ENCODE data around the gene PEDS1. TPM values are rescaled to one million over a fixed set of nuclear protein-coding genes. Genes with fewer than 3 reads are reported as not detected.

PEDS1 gene
- total and polyA plus RNA-seq, 2 of the 13 experiments (the other 11 are each of a cell fraction or from before 2014, with no cell fraction given) = 30.5 to 93.9 TPM

DNA sequence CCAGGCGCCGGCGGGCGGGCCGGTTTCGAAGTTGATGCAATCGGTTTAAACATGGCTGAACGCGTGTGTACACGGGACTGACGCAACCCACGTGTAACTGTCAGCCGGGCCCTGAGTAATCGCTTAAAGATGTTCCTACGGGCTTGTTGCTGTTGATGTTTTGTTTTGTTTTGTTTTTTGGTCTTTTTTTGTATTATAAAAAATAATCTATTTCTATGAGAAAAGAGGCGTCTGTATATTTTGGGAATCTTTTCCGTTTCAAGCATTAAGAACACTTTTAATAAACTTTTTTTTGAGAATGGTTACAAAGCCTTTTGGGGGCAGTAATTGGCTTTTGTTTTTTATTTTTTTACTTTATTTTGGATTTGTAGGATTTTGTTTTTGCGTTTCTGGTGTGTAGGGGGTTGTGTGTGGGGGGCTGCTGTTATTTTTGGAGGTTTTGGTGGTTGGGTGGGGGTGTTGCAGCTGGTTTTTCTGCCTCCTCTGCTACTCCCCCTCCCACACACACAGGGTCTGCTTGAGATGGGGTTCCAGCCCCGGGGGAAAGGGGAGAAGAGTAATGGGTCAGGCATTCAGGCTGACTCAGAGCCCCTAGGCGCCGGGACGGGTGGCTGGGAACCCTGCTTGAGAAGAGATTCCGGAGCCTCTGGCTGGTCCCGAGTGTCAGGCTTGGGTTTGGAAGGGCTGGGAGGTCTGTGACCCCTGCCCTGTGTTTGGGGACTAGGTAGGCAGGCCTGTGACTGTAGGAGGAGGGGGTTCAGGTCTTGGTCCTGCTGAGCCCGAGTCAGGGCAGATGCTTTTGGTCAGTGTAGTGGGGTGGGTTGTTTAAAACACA is 39.1 kb upstream of the PEDS1 start (continued):
- TF ChIP-seq SRSF4 (IDR thresholded peaks at IDR 0.05; ENCODE audit: low read depth, low read length, poor library complexity, severe bottlenecking) = no peak
- TF ChIP-seq, protein P1, sequence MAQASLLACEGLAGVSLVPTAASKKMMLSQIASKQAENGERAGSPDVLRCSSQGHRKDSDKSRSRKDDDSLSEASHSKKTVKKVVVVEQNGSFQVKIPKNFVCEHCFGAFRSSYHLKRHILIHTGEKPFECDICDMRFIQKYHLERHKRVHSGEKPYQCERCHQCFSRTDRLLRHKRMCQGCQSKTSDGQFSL (CRISPR knock-in tag; IDR thresholded peaks at IDR 0.05) = no peak
- TF ChIP-seq, protein P2, sequence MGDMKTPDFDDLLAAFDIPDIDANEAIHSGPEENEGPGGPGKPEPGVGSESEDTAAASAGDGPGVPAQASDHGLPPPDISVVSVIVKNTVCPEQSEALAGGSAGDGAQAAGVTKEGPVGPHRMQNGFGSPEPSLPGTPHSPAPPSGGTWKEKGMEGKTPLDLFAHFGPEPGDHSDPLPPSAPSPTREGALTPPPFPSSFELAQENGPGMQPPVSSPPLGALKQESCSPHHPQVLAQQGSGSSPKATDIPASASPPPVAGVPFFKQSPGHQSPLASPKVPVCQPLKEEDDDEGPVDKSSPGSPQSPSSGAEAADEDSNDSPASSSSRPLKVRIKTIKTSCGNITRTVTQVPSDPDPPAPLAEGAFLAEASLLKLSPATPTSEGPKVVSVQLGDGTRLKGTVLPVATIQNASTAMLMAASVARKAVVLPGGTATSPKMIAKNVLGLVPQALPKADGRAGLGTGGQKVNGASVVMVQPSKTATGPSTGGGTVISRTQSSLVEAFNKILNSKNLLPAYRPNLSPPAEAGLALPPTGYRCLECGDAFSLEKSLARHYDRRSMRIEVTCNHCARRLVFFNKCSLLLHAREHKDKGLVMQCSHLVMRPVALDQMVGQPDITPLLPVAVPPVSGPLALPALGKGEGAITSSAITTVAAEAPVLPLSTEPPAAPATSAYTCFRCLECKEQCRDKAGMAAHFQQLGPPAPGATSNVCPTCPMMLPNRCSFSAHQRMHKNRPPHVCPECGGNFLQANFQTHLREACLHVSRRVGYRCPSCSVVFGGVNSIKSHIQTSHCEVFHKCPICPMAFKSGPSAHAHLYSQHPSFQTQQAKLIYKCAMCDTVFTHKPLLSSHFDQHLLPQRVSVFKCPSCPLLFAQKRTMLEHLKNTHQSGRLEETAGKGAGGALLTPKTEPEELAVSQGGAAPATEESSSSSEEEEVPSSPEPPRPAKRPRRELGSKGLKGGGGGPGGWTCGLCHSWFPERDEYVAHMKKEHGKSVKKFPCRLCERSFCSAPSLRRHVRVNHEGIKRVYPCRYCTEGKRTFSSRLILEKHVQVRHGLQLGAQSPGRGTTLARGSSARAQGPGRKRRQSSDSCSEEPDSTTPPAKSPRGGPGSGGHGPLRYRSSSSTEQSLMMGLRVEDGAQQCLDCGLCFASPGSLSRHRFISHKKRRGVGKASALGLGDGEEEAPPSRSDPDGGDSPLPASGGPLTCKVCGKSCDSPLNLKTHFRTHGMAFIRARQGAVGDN (CRISPR knock-in tag; IDR thresholded peaks at IDR 0.05) = peak; percentile 43; the same call in 1 of the 2 replicates
- TF ChIP-seq RNF2 (conservative IDR thresholded peaks at IDR 0.05; ENCODE audit: low read depth) = no peak
- 0 out of 2 replicates have a peak, but pooled peaks have one; percentile 26 for TF ChIP-seq SOX13 (IDR thresholded peaks at IDR 0.05)
- TF ChIP-seq SOX13 (CRISPR knock-in tag; conservative IDR thresholded peaks at IDR 0.05 in 1 of 2, IDR thresholded peaks at IDR 0.05 in 1 of 2) = peak in 1 of 2 experiments; percentile 62; a peak in 2 of 4 replicates
- TF ChIP-seq, protein P3, sequence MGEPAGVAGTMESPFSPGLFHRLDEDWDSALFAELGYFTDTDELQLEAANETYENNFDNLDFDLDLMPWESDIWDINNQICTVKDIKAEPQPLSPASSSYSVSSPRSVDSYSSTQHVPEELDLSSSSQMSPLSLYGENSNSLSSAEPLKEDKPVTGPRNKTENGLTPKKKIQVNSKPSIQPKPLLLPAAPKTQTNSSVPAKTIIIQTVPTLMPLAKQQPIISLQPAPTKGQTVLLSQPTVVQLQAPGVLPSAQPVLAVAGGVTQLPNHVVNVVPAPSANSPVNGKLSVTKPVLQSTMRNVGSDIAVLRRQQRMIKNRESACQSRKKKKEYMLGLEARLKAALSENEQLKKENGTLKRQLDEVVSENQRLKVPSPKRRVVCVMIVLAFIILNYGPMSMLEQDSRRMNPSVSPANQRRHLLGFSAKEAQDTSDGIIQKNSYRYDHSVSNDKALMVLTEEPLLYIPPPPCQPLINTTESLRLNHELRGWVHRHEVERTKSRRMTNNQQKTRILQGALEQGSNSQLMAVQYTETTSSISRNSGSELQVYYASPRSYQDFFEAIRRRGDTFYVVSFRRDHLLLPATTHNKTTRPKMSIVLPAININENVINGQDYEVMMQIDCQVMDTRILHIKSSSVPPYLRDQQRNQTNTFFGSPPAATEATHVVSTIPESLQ (CRISPR knock-in tag; conservative IDR thresholded peaks at IDR 0.05) = no peak
- TF ChIP-seq ZC3H4 (CRISPR knock-in tag; IDR thresholded peaks at IDR 0.05; ENCODE audit: borderline replicate concordance) = peak; percentile 17; the same call in 1 of the 2 replicates
- 0 out of 2 replicates have a peak, but pooled peaks have one; percentile 14 for TF ChIP-seq ZNF225 (CRISPR knock-in tag; IDR thresholded peaks at IDR 0.05)
- TF ChIP-seq ZNF431 (CRISPR knock-in tag; IDR thresholded peaks at IDR 0.05; ENCODE audit: borderline replicate concordance, low read depth) = no peak
- TF ChIP-seq FIP1L1 (IDR thresholded peaks at IDR 0.05; ENCODE audit: borderline replicate concordance, insufficient read depth, low read depth, low read length) = 0 out of 2 replicates have a peak, but pooled peaks have one; percentile 66
- TF ChIP-seq, protein P4, sequence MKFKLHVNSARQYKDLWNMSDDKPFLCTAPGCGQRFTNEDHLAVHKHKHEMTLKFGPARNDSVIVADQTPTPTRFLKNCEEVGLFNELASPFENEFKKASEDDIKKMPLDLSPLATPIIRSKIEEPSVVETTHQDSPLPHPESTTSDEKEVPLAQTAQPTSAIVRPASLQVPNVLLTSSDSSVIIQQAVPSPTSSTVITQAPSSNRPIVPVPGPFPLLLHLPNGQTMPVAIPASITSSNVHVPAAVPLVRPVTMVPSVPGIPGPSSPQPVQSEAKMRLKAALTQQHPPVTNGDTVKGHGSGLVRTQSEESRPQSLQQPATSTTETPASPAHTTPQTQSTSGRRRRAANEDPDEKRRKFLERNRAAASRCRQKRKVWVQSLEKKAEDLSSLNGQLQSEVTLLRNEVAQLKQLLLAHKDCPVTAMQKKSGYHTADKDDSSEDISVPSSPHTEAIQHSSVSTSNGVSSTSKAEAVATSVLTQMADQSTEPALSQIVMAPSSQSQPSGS (CRISPR knock-in tag; IDR thresholded peaks at IDR 0.05) = peak; percentile 92
- TF ChIP-seq, protein P5, sequence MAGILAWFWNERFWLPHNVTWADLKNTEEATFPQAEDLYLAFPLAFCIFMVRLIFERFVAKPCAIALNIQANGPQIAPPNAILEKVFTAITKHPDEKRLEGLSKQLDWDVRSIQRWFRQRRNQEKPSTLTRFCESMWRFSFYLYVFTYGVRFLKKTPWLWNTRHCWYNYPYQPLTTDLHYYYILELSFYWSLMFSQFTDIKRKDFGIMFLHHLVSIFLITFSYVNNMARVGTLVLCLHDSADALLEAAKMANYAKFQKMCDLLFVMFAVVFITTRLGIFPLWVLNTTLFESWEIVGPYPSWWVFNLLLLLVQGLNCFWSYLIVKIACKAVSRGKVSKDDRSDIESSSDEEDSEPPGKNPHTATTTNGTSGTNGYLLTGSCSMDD (CRISPR knock-in tag; IDR thresholded peaks at IDR 0.05) = no peak
- TF ChIP-seq ZBTB8A (CRISPR knock-in tag; IDR thresholded peaks at IDR 0.05; ENCODE audit: borderline replicate concordance, low read depth) = no peak
- no peak for TF ChIP-seq TP53 (CRISPR knock-in tag; conservative IDR thresholded peaks at IDR 0.05)
- peak; percentile 7; the same call in 1 of the 2 replicates for TF ChIP-seq ZNF124 (CRISPR knock-in tag; IDR thresholded peaks at IDR 0.05)
- TF ChIP-seq, protein P6, sequence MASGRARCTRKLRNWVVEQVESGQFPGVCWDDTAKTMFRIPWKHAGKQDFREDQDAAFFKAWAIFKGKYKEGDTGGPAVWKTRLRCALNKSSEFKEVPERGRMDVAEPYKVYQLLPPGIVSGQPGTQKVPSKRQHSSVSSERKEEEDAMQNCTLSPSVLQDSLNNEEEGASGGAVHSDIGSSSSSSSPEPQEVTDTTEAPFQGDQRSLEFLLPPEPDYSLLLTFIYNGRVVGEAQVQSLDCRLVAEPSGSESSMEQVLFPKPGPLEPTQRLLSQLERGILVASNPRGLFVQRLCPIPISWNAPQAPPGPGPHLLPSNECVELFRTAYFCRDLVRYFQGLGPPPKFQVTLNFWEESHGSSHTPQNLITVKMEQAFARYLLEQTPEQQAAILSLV (CRISPR knock-in tag; IDR thresholded peaks at IDR 0.05; ENCODE audit: borderline replicate concordance) = peak; percentile 17; the same call in 1 of the 2 replicates

All from HepG2 (cell line).